ENCODE results near the gene IKZF3.
A peak's percentile ranks its signal among the peaks of the same experiment; 100 is the strongest.
"Not testable (repeated sequence)": the region's sequence is repeated elsewhere in the genome, so short reads cannot be mapped to it uniquely, and the experiment has no call there.

IKZF3 gene

DNA sequence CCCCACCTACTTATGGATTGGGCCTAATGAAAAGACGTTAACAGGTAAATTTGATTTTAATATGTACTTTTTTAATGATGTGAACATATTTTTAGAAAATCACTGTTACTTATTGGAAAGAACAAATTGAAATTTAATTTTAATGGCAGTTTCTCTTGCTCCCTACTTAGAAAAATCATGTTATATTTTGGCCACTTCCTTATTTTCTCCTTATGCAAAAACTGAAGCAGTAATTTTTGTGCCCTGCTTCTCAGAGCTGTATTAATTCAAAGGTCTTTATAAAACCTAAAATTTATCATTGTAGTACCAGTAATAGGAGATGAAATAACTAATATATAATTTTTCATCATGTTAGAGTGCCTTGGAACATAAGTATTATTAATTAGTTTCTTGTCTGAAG is 6.7 kb upstream of the IKZF3 start:
- Mint-ChIP-seq H3K27me3 (no peaks in the 10 kb centered on the region), H3K4me3 (no peak overlapping the region), H3K27ac (no peak overlapping the region), H3K9me3 (no peaks in the 10 kb centered on the region), H3K36me3 (ENCODE audit: insufficient read depth) (peaks cover 14% of the 10 kb centered on the region), H3K4me1 (ENCODE audit: low read depth in 2 of 2) (peaks cover 21 to 22% of the 10 kb centered on the region in 2 donors)
- ATAC-seq (replicated peaks), result no peak
- DNase-seq, result no peak

DNA sequence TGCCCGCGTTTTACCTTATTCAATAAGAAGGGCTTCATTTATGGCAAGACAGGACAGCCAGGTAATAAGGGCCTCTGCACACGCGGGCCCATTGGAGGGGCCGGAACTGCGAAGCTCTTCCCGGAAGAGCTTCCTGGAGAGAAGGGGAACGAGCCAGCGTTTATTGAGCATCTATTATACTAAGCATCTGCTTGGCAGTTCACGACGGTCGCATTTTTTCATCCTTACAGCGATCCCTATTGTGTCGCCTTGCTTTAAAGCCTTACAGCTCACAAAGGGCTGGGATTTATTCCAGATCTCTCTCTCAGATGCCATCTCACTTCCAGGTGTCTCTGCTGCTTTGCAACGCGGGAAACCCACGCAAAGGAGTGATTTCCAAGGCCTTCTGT is 4.4 kb upstream of the IKZF3 start:
- DNase-seq (no peak), ATAC-seq (replicated peaks) (no peak)
- H3K4me3 Mint-ChIP-seq, result peak overlapping the region; percentile 95 to 99
- H3K36me3 Mint-ChIP-seq (ENCODE audit: insufficient read depth), result peaks cover 29% of the 10 kb centered on the region
- peak overlapping the region; percentile 98 to 99 for H3K27ac Mint-ChIP-seq
- H3K4me1 Mint-ChIP-seq (ENCODE audit: low read depth in 2 of 2), result peaks cover 37 to 41% of the 10 kb centered on the region in 2 donors
- H3K9me3 Mint-ChIP-seq, result no peaks in the 10 kb centered on the region
- H3K27me3 Mint-ChIP-seq, result no peaks in the 10 kb centered on the region

GRCh38 chr17:39867880-39868553 is 3.9 kb upstream of the IKZF3 start, which contains the start of gene ZPBP2:
Gene ZPBP2 (plus strand): TSS chr17:39868202. CDS start chr17:39868355, 153 bp downstream.
- no peaks in the 10 kb centered on the region for H3K9me3 Mint-ChIP-seq
- H3K4me3 Mint-ChIP-seq, result peak within 1 kb of the TSS; percentile 95 to 99
- DNase-seq, result peak in 2 of 3 experiments; percentile 32 to 37
- H3K4me1 Mint-ChIP-seq (ENCODE audit: low read depth in 2 of 2), result peaks cover 37 to 45% of the 10 kb centered on the region in 2 donors
- peak; percentile 5 for ATAC-seq (replicated peaks)
- H3K36me3 Mint-ChIP-seq (ENCODE audit: insufficient read depth), result peaks cover 29% of the 10 kb centered on the region
- no peaks in the 10 kb centered on the region for H3K27me3 Mint-ChIP-seq
- peak within 1 kb of the TSS; percentile 98 to 99 for H3K27ac Mint-ChIP-seq

GRCh38 chr17:39867084-39867879 is 3.2 kb upstream of the IKZF3 start:
- Mint-ChIP-seq H3K36me3 (ENCODE audit: insufficient read depth) (peaks cover 29% of the 10 kb centered on the region), H3K4me1 (ENCODE audit: low read depth in 2 of 2) (peaks cover 38 to 50% of the 10 kb centered on the region in 2 donors), H3K27ac (peak overlapping the region; percentile 98 to 99), H3K4me3 (peak overlapping the region; percentile 95 to 99), H3K9me3 (no peaks in the 10 kb centered on the region), H3K27me3 (no peaks in the 10 kb centered on the region)
- DNase-seq (peak; percentile 51 to 67 (median 62)), ATAC-seq (replicated peaks) (peak; percentile 60)

GRCh38 chr17:39866013-39866730 is 2.1 kb upstream of the IKZF3 start:
- Mint-ChIP-seq H3K36me3 (ENCODE audit: insufficient read depth) (peaks cover 31% of the 10 kb centered on the region), H3K27me3 (no peaks in the 10 kb centered on the region), H3K9me3 (no peaks in the 10 kb centered on the region), H3K4me3 (peak overlapping the region; percentile 95 to 99), H3K27ac (peak overlapping the region; percentile 98 to 99), H3K4me1 (ENCODE audit: low read depth in 2 of 2) (peaks cover 39 to 52% of the 10 kb centered on the region in 2 donors)
- DNase-seq (no peak), ATAC-seq (replicated peaks) (no peak)

DNA sequence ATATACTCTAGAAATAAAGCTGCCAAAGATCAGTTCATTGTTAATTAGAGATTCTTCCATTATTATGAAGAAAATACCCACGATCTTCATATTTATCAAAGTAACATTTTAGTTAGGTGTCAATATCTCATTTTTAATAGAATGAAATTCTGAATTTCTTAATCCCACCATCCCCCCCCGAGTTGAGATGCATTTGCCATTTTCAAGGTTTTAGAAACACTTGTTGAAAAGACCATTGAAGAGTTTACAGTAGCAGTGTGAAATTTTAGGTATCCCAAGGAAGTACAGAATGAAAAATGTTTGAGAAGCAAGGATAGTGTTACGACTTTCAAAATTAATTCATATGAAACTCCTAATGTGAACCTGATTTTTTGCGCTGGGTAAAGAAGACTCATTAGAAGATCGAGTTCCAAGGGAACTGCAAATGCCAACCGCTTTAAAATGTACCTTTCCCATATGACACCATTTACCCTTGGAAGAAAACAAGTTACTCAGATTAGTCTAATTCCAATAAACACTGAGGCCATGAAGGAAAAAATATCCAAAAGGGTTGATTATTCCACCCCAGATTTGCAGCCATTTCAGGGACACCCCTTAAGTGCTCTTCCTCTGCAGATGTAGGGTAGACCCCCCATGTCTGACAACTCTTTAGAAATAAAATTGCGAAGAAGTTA is 731 bp downstream of the IKZF3 start:
- peak overlapping the region; percentile 95 to 99 for H3K4me3 Mint-ChIP-seq
- H3K27me3 Mint-ChIP-seq, result no peaks in the 10 kb centered on the region
- ATAC-seq (replicated peaks) (peak; percentile 9), DNase-seq (no peak)
- peaks cover 35% of the 10 kb centered on the region for H3K36me3 Mint-ChIP-seq (ENCODE audit: insufficient read depth)
- H3K27ac Mint-ChIP-seq, result peak overlapping the region; percentile 98 to 99
- peaks cover 44 to 62% of the 10 kb centered on the region in 2 donors for H3K4me1 Mint-ChIP-seq (ENCODE audit: low read depth in 2 of 2)
- H3K9me3 Mint-ChIP-seq, result no peaks in the 10 kb centered on the region

DNA sequence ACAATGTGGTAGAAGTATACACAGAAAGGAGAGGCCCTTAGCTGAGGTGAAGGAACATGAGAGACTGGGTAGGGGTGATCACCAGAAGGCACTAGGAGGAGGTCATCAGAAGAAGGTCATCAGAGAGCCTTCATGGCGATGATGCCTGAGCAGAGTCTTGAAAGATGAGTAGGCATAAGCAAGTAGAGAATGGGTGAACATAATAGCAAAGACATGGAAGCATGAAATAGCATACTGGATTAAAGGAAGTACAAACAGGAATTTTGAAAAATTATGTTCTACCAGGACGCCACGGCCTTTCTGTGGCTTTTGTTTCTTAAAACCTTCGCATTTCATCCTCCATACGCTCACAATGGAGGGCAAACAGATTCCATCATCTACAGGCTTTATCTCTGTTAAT is 2.9 kb downstream of the IKZF3 start:
- Mint-ChIP-seq H3K9me3 (no peaks in the 10 kb centered on the region), H3K36me3 (ENCODE audit: insufficient read depth) (peaks cover 29% of the 10 kb centered on the region), H3K27ac (peak overlapping the region; percentile 73 to 99), H3K4me3 (peak overlapping the region; percentile 95 to 99), H3K27me3 (no peaks in the 10 kb centered on the region), H3K4me1 (ENCODE audit: low read depth in 2 of 2) (peaks cover 31 to 61% of the 10 kb centered on the region in 2 donors)
- ATAC-seq (replicated peaks) (no peak), DNase-seq (no peak)

DNA sequence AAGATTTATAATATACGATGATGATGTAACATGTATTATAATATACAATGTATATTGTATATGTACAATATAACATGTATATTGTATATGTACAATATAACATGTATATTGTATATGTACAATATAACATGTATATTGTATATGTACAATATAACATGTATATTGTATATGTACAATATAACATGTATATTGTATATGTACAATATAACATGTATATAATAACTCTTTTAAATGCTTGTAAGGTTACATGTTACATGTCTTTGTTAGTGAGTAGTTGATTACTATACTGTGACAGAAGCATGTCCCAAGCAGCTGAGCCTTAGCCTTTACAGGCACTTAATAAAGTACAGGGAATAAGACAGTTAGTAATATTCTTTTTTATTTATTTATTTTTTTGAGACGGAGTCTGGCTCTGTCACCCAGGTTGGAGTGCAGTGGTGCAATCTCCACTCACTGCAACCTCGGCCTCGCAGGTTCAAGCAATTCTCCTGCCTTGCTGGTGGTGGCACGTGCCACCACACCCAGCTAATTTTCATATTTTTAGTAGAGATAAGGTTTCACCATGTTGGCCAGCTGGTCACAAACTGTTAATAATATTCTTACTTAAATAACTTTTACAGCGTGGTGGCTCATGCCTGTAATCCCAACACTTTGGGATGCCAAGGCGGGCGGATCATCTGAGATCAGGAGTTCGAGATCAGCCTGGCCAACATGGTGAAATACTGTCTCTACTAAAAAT is 8.0 kb downstream of the IKZF3 start:
- peaks cover 12% of the 10 kb centered on the region for H3K36me3 Mint-ChIP-seq (ENCODE audit: insufficient read depth)
- H3K27me3 Mint-ChIP-seq, result not testable (repeated sequence)

DNA sequence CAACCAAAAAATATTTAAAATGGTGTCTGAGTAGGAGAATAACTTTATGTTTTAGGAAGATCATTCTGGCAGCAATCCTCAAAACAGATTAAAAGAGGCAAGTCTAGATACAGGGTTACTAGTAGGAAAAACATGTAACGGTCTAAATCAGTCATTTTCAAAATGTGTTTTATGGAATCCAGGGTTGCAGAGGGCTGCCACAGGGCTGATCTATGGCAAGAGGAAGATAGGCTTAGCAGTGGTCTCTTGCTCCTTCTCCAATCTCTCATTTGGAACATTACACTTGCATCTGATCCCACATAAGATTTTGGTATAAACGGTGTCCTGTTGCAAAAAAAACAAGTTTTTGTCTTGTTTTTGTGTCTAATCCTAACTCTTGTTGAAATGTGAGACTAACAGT is 9.2 kb downstream of the IKZF3 start:
- Mint-ChIP-seq H3K4me1 (ENCODE audit: low read depth in 2 of 2) (peaks cover 28 to 64% of the 10 kb centered on the region in 2 donors), H3K27me3 (no peaks in the 10 kb centered on the region), H3K9me3 (no peaks in the 10 kb centered on the region), H3K4me3 (peak overlapping the region in 1 of 2 donors; percentile 4), H3K36me3 (ENCODE audit: insufficient read depth) (peaks cover 12% of the 10 kb centered on the region), H3K27ac (peak overlapping the region in 1 of 2 donors; percentile 16)
- ATAC-seq (replicated peaks), result no peak
- DNase-seq, result no peak

More for the DNA sequence above, 8.0 kb downstream of the IKZF3 start:
- not testable (repeated sequence) for H3K27ac Mint-ChIP-seq; ATAC-seq (replicated peaks); H3K9me3 Mint-ChIP-seq; H3K4me3 Mint-ChIP-seq; DNase-seq
- H3K4me1 Mint-ChIP-seq (ENCODE audit: low read depth in 2 of 2), result peaks cover 28 to 63% of the 10 kb centered on the region in 2 donors

DNA sequence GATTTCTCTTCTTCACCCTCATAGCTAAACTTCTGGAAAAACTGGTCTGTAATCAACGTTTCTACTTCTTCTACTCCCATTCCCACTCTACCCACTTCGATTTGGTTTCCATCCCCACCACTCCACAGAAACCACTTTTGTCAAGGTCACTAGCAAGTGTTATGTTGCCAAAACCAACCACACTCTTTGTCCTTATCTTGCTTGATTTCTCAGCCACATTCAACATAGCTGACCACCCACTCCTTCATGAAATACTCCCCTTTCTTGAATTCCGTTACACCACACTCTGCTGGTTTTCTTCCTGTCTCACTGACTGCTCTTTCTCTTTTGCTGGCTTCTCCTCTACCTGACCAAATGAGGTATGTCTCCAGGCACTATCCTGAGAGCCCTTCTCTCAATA is 11.9 kb downstream of the IKZF3 start:
- no peak for DNase-seq
- ATAC-seq (replicated peaks), result peak; percentile 51
- H3K9me3 Mint-ChIP-seq, result no peaks in the 10 kb centered on the region

DNA sequence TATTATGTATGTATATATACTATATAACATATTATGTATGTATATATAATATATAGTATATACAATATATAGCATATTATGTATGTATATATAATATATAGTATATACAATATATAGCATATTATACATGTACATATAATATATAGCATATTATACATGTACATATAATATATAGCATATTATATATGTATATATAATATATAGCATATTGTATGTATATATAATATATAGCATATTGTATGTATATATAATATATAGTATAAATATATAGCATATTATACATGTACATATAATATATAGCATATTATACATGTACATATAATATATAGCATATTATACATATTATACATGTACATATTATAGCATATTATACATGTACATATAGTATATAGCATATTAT is 13.9 kb downstream of the IKZF3 start:
- H3K9me3 Mint-ChIP-seq; H3K4me3 Mint-ChIP-seq; ATAC-seq (replicated peaks); DNase-seq; H3K27me3 Mint-ChIP-seq; H3K27ac Mint-ChIP-seq: not testable (repeated sequence)
- Mint-ChIP-seq H3K4me1 (ENCODE audit: low read depth in 2 of 2) (peaks cover 40 to 67% of the 10 kb centered on the region in 2 donors), H3K36me3 (ENCODE audit: insufficient read depth) (peaks cover 17% of the 10 kb centered on the region)

More for the DNA sequence above, 11.9 kb downstream of the IKZF3 start:
- H3K4me3 Mint-ChIP-seq, result peak overlapping the region in 1 of 2 donors; percentile 38
- H3K4me1 Mint-ChIP-seq (ENCODE audit: low read depth in 2 of 2), result peaks cover 36 to 65% of the 10 kb centered on the region in 2 donors
- peaks cover 14% of the 10 kb centered on the region for H3K36me3 Mint-ChIP-seq (ENCODE audit: insufficient read depth)
- peak overlapping the region; percentile 0 to 71 for H3K27ac Mint-ChIP-seq
- no peaks in the 10 kb centered on the region for H3K27me3 Mint-ChIP-seq

GRCh38 chr17:39848600-39848999 is 15.5 kb downstream of the IKZF3 start:
- peak overlapping the region; percentile 24 to 52 for H3K4me3 Mint-ChIP-seq
- ATAC-seq (replicated peaks), result peak; percentile 71

More at GRCh38 chr17:39848600-39848999, 15.5 kb downstream of the IKZF3 start:
- Mint-ChIP-seq H3K27me3 (no peaks in the 10 kb centered on the region), H3K9me3 (no peaks in the 10 kb centered on the region), H3K27ac (peak overlapping the region; percentile 49 to 78), H3K4me1 (ENCODE audit: low read depth in 2 of 2) (peaks cover 42 to 68% of the 10 kb centered on the region in 2 donors), H3K36me3 (ENCODE audit: insufficient read depth) (peaks cover 24% of the 10 kb centered on the region)
- DNase-seq, result no peak
